Naive B cell (primary cell): ENCODE measurements around the gene PIAS1. TPM values are rescaled to one million over a fixed set of nuclear protein-coding genes. Genes with fewer than 3 reads are reported as not detected.

ENCODE experiments used
- ATAC-seq, 2 donors: fragments of 150-1000 bp; cut with Tn5 transposase; 2 replicates each; pipeline ENCODE4 v1.10.0; 2021; ENCODE audit warnings: low read depth in 2 of 2, mild to moderate bottlenecking in 2 of 2, moderate library complexity in 2 of 2
- DNase-seq: peaks from one replicate; pipeline ENCODE4 v3.0.0; 2022
- H3K27ac Mint-ChIP-seq, 6 donors: one replicate each; pipeline ENCODE4 v1.8.0; 2020 to 2022; ENCODE audit warnings: mild to moderate bottlenecking in 6 of 6, mixed read lengths in 6 of 6, moderate library complexity in 5 of 6, inconsistent platforms in 2 of 6
- H3K27me3 Mint-ChIP-seq, 3 donors: one replicate each; pipeline ENCODE4 v1.8.0; 2021 to 2022; ENCODE audit warnings: mixed read lengths in 3 of 3, mild to moderate bottlenecking in 1 of 3
- H3K36me3 Mint-ChIP-seq, 2 donors: one replicate each; pipeline ENCODE4 v1.8.0; 2020 to 2022; ENCODE audit warnings: mixed read lengths in 2 of 2, inconsistent platforms in 1 of 2, mild to moderate bottlenecking in 1 of 2
- H3K4me1 Mint-ChIP-seq, 3 donors: one replicate each; pipeline ENCODE4 v1.8.0; 2020 to 2022; ENCODE audit warnings: mixed read lengths in 3 of 3, inconsistent platforms in 1 of 3, mild to moderate bottlenecking in 1 of 3, moderate library complexity in 1 of 3
- H3K4me3 Mint-ChIP-seq, 8 donors: one replicate each; pipeline ENCODE4 v1.8.0; 2020 to 2022; ENCODE audit warnings: mild to moderate bottlenecking in 8 of 8, mixed read lengths in 8 of 8, moderate library complexity in 8 of 8, inconsistent platforms in 2 of 8
- H3K9me3 Mint-ChIP-seq, 7 donors: one replicate each; pipeline ENCODE4 v1.8.0; 2020 to 2022; ENCODE audit warnings: mixed read lengths in 7 of 7, mild to moderate bottlenecking in 5 of 7, inconsistent platforms in 2 of 7, moderate library complexity in 1 of 7
- polyA plus RNA-seq, 6 donors: library from polyadenylated mRNA; unstranded; fragments of 300-500 nt; fragmentation: Illumina TruSeq; gene quantifications; one replicate each; pipeline ENCODE4 v1.2.3, GENCODE V29; 2021; ENCODE audit warnings: low read depth in 6 of 6

PIAS1 gene
- polyA plus RNA-seq, 6 donors from 2014 or later, result 141 to 207 (median 162) TPM

DNA sequence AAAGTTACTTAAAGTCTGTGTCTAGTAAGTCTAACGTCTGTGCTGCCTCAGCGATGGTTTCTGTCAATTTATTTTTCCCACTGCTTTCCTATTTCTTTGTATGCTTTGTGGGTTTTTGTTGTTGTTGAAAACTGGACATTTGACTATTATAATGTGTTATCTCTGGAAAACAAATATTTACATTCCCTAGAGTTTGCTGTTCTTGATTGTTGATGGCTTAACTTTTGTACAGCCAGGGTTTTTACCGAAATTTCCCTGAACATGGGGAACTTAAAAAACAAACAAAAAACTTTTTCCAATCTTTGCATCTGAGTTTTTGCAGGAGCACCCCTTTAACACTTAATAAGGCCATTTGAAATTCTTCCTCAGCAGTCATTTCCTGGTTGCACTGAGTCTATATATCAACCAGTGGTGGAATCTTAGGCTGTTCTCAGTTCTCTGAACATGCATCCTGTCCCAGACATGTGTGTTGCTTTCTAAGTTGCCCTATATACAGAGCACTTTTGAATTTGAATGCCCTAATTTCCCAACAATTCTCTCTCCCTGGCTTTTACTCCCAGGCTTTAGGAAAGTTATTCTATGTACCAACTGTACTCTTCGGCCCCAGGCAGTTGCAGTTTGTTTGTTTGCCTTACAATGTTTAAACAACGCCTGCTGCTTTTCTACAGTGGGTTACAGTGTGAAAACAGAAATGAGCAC lies 11.8 kb upstream of the PIAS1 start:
- ATAC-seq (no peak), DNase-seq (no peak)
- Mint-ChIP-seq H3K36me3 (peaks cover 0 to 10% of the 10 kb centered on the region in 2 donors), H3K27ac (no peak overlapping the region), H3K9me3 (peaks cover 0 to 25% (median 8%) of the 10 kb centered on the region in 7 donors), H3K4me3 (no peak overlapping the region), H3K27me3 (peaks cover 4 to 26% (median 25%) of the 10 kb centered on the region in 3 donors), H3K4me1 (no peaks in the 10 kb centered on the region)

DNA sequence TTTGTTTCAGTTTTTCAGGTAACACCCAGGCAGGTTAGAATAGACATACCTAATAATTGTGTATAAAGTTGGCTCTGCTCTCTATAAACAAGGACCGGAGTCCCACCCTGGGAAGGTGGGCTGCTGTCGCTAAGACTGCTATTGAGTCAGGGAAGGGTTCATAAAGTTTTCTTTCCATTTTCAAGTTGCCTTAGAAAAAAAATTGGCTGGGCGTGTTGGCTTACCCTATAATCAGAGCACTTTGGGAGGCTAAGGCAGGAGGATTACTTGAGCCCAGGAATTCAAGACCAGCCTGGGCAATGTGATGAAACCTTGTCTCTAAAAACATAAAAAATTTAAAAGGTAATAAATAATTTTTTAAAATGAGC lies 11.3 kb upstream of the PIAS1 start:
- ATAC-seq (no peak), DNase-seq (no peak)
- Mint-ChIP-seq H3K4me3 (no peak overlapping the region), H3K9me3 (peaks cover 0 to 22% (median 9%) of the 10 kb centered on the region in 7 donors), H3K27me3 (peaks cover 0 to 24% (median 21%) of the 10 kb centered on the region in 3 donors), H3K36me3 (peaks cover 0 to 7% of the 10 kb centered on the region in 2 donors), H3K4me1 (no peaks in the 10 kb centered on the region), H3K27ac (no peak overlapping the region)

DNA sequence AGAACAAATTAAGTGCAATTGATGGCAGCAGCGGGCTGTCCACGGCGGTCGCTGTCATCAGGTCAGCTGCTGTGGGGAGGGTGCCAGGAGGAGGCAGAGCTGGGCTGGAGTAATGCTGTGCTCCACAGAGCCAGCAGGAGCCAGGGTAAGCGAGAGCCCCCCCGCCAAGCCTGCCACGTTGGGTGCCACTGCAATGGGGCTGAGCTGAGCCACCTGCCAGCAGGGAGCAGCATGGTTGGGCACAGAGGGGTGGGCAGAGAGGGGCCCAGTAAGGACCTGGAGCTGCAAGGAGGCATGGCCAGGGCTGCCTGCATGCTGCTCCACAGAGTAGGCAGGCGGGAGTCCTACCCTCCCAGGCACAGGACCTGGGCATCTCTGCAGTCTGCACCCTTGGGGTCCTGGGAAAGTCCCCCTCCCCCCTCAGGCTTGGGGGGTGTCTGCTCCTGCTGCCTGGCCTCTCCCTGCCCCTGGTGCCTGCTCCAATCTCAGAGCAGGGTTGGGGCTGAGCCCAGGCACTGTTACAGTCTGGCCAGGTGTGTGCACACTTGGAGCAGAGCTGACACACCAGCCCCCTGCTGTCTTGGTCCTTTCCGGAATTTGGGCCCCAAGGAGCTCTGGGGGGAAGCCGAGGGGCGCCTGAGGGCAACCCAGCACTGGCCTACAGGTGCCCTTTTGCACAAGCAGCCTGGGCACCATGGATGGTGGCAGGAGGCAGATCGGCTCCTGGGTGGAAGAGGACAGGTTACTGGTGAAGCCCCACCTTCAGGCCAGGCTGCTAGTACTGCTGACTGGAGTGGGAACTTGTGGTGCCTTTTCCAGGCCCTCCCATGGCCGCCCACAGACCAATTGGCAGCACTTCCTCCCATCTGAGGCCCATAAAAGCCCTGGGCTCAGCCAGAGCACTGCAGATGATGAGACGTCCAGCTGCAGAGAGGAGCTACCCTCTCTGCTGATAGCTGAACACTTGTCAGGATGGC lies 8.5 kb upstream of the PIAS1 start:
- DNase-seq (no peak), ATAC-seq (no peak)
- no peak overlapping the region for H3K4me3 Mint-ChIP-seq
- H3K36me3 Mint-ChIP-seq, result peaks cover 0 to 7% of the 10 kb centered on the region in 2 donors
- peaks cover 0 to 7% (median 2%) of the 10 kb centered on the region in 7 donors for H3K9me3 Mint-ChIP-seq
- no peak overlapping the region for H3K27ac Mint-ChIP-seq
- H3K4me1 Mint-ChIP-seq, result no peaks in the 10 kb centered on the region
- H3K27me3 Mint-ChIP-seq, result peaks cover 0 to 18% (median 6%) of the 10 kb centered on the region in 3 donors

DNA sequence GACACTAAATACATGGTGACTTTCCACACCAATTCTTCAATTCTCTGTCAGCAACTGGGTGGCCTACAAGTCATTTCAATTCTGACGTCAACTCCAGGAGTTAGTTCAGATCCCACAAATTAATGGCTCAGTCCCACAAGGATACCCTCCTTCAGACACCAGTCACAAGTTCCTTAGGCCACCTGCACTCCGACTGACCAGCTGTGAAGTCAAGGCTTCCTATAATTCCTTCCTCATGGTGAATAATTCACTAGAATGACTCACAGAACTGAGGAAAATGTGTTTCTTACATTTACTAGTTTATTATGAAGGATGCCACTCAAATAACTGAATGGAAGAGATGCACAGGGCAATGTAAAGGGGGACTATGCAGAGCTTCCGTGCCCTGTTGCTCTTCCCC lies 6.3 kb upstream of the PIAS1 start:
- DNase-seq (no peak), ATAC-seq (no peak)
- no peak overlapping the region for H3K27ac Mint-ChIP-seq
- H3K4me1 Mint-ChIP-seq, result no peaks in the 10 kb centered on the region
- peaks cover 0 to 7% of the 10 kb centered on the region in 2 donors for H3K36me3 Mint-ChIP-seq
- no peak overlapping the region for H3K4me3 Mint-ChIP-seq
- H3K27me3 Mint-ChIP-seq, result peaks cover 0 to 18% (median 9%) of the 10 kb centered on the region in 3 donors
- peaks cover 0 to 7% (median 0%) of the 10 kb centered on the region in 7 donors for H3K9me3 Mint-ChIP-seq

DNA sequence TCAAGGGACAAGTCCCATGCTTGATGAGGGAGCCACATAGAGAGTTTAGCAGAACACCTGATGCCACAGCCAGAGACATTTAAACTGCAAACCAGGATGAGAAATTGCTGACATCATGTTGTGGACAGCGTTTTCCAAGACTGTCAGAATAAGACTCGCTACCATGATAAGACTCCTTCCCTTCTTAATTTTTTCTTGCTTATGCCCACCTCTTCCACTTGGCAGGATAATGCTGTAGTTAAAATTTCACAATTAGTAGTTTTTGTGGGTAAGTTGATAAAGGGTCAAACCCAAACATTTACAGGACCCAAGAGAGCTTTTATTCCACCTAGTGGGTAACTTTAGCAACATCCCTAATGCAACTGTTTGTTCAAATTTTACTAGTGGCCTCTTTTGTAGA lies 3.0 kb upstream of the PIAS1 start:
- peaks cover 0 to 7% of the 10 kb centered on the region in 2 donors for H3K36me3 Mint-ChIP-seq
- H3K27ac Mint-ChIP-seq, result peak overlapping the region in 1 of 6 donors; percentile 23
- H3K27me3 Mint-ChIP-seq, result peaks cover 0 to 18% (median 10%) of the 10 kb centered on the region in 3 donors
- H3K4me3 Mint-ChIP-seq, result peak overlapping the region in 1 of 8 donors; percentile 10
- H3K4me1 Mint-ChIP-seq, result peaks cover 12 to 16% (median 12%) of the 10 kb centered on the region in 3 donors
- H3K9me3 Mint-ChIP-seq, result peaks cover 0 to 5% (median 0%) of the 10 kb centered on the region in 7 donors
- ATAC-seq (no peak), DNase-seq (no peak)

DNA sequence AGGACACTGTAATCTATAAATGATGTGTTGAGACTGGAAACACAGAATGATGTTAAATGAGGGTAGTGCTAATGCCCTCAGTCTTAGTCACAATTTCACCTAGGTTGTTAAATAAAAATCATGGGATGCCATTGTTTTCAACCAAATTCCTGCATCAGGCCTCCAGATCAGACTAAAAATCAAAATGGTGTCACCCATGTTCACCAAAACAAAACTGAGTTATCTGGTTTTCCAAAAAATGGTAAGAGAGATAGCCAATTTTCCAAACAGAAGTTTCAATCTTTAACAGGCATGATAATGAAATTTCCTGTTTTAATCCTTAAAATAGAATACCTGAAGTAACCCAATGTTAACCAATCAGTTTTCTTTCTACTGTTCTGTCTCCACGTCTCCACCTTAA lies 2.2 kb upstream of the PIAS1 start:
- Mint-ChIP-seq H3K27me3 (peaks cover 0 to 11% (median 4%) of the 10 kb centered on the region in 3 donors), H3K27ac (no peak overlapping the region), H3K9me3 (peaks cover 0 to 5% (median 0%) of the 10 kb centered on the region in 7 donors), H3K36me3 (no peaks in the 10 kb centered on the region), H3K4me3 (peak overlapping the region in 1 of 8 donors; percentile 10), H3K4me1 (peaks cover 18 to 24% (median 18%) of the 10 kb centered on the region in 3 donors)
- ATAC-seq (no peak), DNase-seq (no peak)

- Mint-ChIP-seq H3K27ac (no peak overlapping the region), H3K27me3 (peaks cover 0 to 11% (median 4%) of the 10 kb centered on the region in 3 donors), H3K4me1 (peaks cover 18 to 29% (median 24%) of the 10 kb centered on the region in 3 donors), H3K4me3 (peak overlapping the region in 3 of 8 donors; percentile 10 to 90 (median 43)), H3K36me3 (no peaks in the 10 kb centered on the region), H3K9me3 (peaks cover 0 to 5% (median 0%) of the 10 kb centered on the region in 7 donors)
- ATAC-seq (no peak), DNase-seq (no peak)
Measured at GRCh38 chr15:68052431-68052830, 1.7 kb upstream of the PIAS1 start.

DNA sequence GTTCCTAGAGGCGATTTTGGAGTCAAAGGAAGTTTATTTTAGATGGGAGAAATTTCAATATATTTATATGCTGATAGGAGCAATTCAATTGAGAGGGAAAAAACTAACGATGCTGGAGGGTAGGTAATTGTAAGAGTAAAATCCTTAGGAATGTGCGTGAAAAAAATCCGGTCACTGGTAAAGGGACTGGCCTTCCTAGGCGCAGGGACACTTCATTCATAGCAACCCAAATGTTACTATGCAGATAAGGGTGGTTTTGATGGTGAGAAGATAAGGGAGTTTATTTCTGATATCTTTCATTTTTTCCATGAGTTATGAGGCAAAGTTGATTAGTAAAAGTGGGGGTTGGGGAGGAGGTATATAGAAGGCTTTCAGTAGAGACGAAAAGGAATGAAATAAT lies 1.1 kb upstream of the PIAS1 start:
- ATAC-seq (no peak), DNase-seq (no peak)
- Mint-ChIP-seq H3K36me3 (no peaks in the 10 kb centered on the region), H3K27ac (peak overlapping the region in 1 of 6 donors; percentile 30), H3K27me3 (peaks cover 0 to 6% (median 4%) of the 10 kb centered on the region in 3 donors), H3K4me1 (peaks cover 22 to 35% (median 29%) of the 10 kb centered on the region in 3 donors), H3K9me3 (peaks cover 0 to 3% (median 0%) of the 10 kb centered on the region in 7 donors), H3K4me3 (peak overlapping the region in 5 of 8 donors; percentile 2 to 90 (median 34))

- peak; percentile 1 to 13 for ATAC-seq
Measured at GRCh38 chr15:68054628-68055223, 611 bp downstream of the PIAS1 start.

GRCh38 chr15:68055224-68055705 lies 1.1 kb downstream of the PIAS1 start:
- Mint-ChIP-seq H3K4me1 (peaks cover 23 to 48% (median 30%) of the 10 kb centered on the region in 3 donors), H3K4me3 (peak overlapping the region; percentile 84 to 97 (median 92))

More at GRCh38 chr15:68054628-68055223, 611 bp downstream of the PIAS1 start:
- H3K9me3 Mint-ChIP-seq, result no peaks in the 10 kb centered on the region
- DNase-seq, result peak; percentile 25
- H3K36me3 Mint-ChIP-seq, result no peaks in the 10 kb centered on the region
- peak overlapping the region; percentile 84 to 97 (median 92) for H3K4me3 Mint-ChIP-seq
- H3K27ac Mint-ChIP-seq, result peak overlapping the region; percentile 86 to 97 (median 96)
- H3K4me1 Mint-ChIP-seq, result peaks cover 23 to 48% (median 30%) of the 10 kb centered on the region in 3 donors
- H3K27me3 Mint-ChIP-seq, result peaks cover 0 to 4% (median 0%) of the 10 kb centered on the region in 3 donors

DNA sequence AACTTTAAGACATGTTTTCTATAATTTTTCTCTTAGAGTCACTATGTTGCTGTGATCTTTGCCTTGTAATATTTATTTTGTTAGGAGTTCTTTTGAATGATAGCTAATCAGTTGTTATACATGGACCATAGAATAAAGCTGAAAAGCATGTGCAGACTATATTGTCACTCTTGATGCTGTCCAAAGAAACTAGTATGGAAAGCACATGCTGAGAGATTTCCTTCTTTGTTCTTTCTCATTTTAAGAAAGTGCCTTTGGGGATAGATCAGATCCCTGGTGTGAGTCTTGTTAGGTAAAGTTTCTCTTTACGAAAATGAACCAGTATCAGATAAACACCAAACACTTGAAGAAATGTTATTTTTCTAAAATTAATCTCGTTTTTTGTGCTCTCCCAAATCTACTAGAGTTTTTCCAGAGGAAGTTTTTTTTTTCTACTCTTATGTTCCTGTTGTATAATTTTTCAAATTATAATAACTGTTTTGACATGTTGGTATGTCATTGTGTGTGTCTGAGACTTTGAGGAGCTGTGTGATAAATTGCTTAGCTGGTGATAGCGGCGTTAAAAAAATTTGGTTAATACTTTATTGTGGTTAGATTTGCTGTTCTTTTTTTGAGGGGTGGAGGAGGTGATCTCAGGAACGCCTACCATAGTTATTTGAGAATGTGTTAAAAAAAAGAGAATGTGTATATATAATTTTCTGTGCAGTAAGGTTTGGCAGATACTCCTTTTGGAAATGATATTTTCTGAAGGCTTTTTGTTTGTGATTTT lies 2.2 kb downstream of the PIAS1 start:
- Mint-ChIP-seq H3K4me1 (peaks cover 26 to 53% (median 33%) of the 10 kb centered on the region in 3 donors), H3K36me3 (no peaks in the 10 kb centered on the region), H3K27me3 (peaks cover 0 to 4% (median 0%) of the 10 kb centered on the region in 3 donors), H3K9me3 (no peaks in the 10 kb centered on the region), H3K27ac (peak overlapping the region; percentile 19 to 86 (median 62)), H3K4me3 (peak overlapping the region in 7 of 8 donors; percentile 16 to 90 (median 77))
- DNase-seq, result no peak
- ATAC-seq, result no peak

More at GRCh38 chr15:68055224-68055705, 1.1 kb downstream of the PIAS1 start:
- Mint-ChIP-seq H3K9me3 (no peaks in the 10 kb centered on the region), H3K27me3 (peaks cover 0 to 4% (median 0%) of the 10 kb centered on the region in 3 donors), H3K27ac (peak overlapping the region; percentile 86 to 97 (median 96)), H3K36me3 (no peaks in the 10 kb centered on the region)
- DNase-seq (peak; percentile 64), ATAC-seq (peak; percentile 47 to 58)

- no peaks in the 10 kb centered on the region for H3K36me3 Mint-ChIP-seq
- DNase-seq (no peak), ATAC-seq (no peak)
- H3K9me3 Mint-ChIP-seq, result no peaks in the 10 kb centered on the region
- H3K27me3 Mint-ChIP-seq, result peaks cover 0 to 4% (median 0%) of the 10 kb centered on the region in 3 donors
- H3K4me3 Mint-ChIP-seq, result peak overlapping the region in 3 of 8 donors; percentile 39 to 90 (median 77)
- H3K4me1 Mint-ChIP-seq, result peaks cover 33 to 61% (median 41%) of the 10 kb centered on the region in 3 donors
- H3K27ac Mint-ChIP-seq, result peak overlapping the region in 3 of 6 donors; percentile 28 to 67 (median 61)
Measured at GRCh38 chr15:68057034-68057433, 2.9 kb downstream of the PIAS1 start.
